Measurements from ENCODE around the gene MOB1B. TPM values are rescaled to one million over a fixed set of nuclear protein-coding genes. Genes with fewer than 3 reads are reported as not detected.

MOB1B gene
- total and polyA plus RNA-seq, 12 donors = 3.9 to 33.4 (median 19.4) TPM

GRCh38 chr4:70877556-70877955, 24.6 kb upstream of the MOB1B start:
- Histone ChIP-seq H3K9me3 (peaks cover 0 to under 1% (median 0%) of the 10 kb centered on the region in 11 donors), H3K36me3 (no peaks in the 10 kb centered on the region), H3K4me1 (no peaks in the 10 kb centered on the region), H3K27ac (no peak overlapping the region), H3K27me3 (no peaks in the 10 kb centered on the region), H3K4me3 (no peak overlapping the region)
- DNase-seq (no peak), ATAC-seq (no peak)
- intact Hi-C loops (cut with DNase I) = no loop called here
- WGBS, 2 donors = 72 to 76% methylated on average over 3 of the region's 3 CpGs
- no peak for TF ChIP-seq CTCF (IDR thresholded peaks at IDR 0.05)

GRCh38 chr4:70880739-70881138, 21.4 kb upstream of the MOB1B start:
- Histone ChIP-seq H3K27ac (no peak overlapping the region), H3K27me3 (no peaks in the 10 kb centered on the region), H3K9me3 (peaks cover 0 to 10% (median 0%) of the 10 kb centered on the region in 11 donors), H3K36me3 (no peaks in the 10 kb centered on the region), H3K4me3 (no peak overlapping the region), H3K4me1 (no peaks in the 10 kb centered on the region)
- ATAC-seq = no peak
- intact Hi-C loops (cut with DNase I) = no loop called here
- no peak for DNase-seq
- WGBS, 2 donors = 79 to 80% methylated on average over 3 of the region's 3 CpGs
- TF ChIP-seq CTCF (IDR thresholded peaks at IDR 0.05) = no peak

GRCh38 chr4:70885174-70885573, 17.0 kb upstream of the MOB1B start:
- 56 to 62% methylated on average over 6 of the region's 6 CpGs for WGBS, 2 donors
- Histone ChIP-seq H3K9me3 (peaks cover 0 to 10% (median 0%) of the 10 kb centered on the region in 11 donors), H3K27ac (no peak overlapping the region), H3K4me1 (no peaks in the 10 kb centered on the region), H3K27me3 (no peaks in the 10 kb centered on the region), H3K36me3 (no peaks in the 10 kb centered on the region), H3K4me3 (no peak overlapping the region)
- intact Hi-C loops (cut with DNase I) = no loop called here
- no peak for ATAC-seq
- DNase-seq = no peak
- TF ChIP-seq CTCF (IDR thresholded peaks at IDR 0.05) = peak in 2 of 9 donors; percentile 17 to 31

GRCh38 chr4:70892086-70892769, 9.9 kb upstream of the MOB1B start:
- DNase-seq (peak; percentile 19 to 22), ATAC-seq (peak in 2 of 8 donors; percentile 42 to 66)
- intact Hi-C loops (cut with DNase I) = no loop called here
- H3K4me1 ChIP-seq = peaks cover 0 to 25% (median 14%) of the 10 kb centered on the region in 9 donors
- no peak for TF ChIP-seq CTCF (IDR thresholded peaks at IDR 0.05)
- H3K4me3 ChIP-seq = no peak overlapping the region
- no peaks in the 10 kb centered on the region for H3K27me3 ChIP-seq
- H3K9me3 ChIP-seq = no peaks in the 10 kb centered on the region
- H3K27ac ChIP-seq = peak overlapping the region in 1 of 10 donors; percentile 40
- WGBS, 2 donors = 78 to 82% methylated on average over 11 of the region's 11 CpGs
- H3K36me3 ChIP-seq = no peaks in the 10 kb centered on the region

Data from heart right ventricle (tissue), 16 donors.